AG20443 (cell line): Measurements from ENCODE around the gene LCE5A.
"Not testable (repeated sequence)": the region's sequence is repeated elsewhere in the genome, so short reads cannot be mapped to it uniquely, and the experiment has no call there.

Source experiments
- DNase-seq: peaks from one replicate; pipeline ENCODE4 v3.0.0; 2012; ENCODE audit warnings: low spot score, mixed read lengths

The LCE5A gene

GRCh38 chr1:152510503-152510902, at the start of gene LCE5A:
TSS of gene LCE5A (plus strand) at chr1:152510803. CDS start at chr1:152511535, 732 bp downstream.
- DNase-seq: no peak

GRCh38 chr1:152461544-152461943, 49.1 kb upstream of the LCE5A start:
- DNase-seq: peak; percentile 61

GRCh38 chr1:152462636-152463035, 48.0 kb upstream of the LCE5A start:
- no peak for DNase-seq

GRCh38 chr1:152466217-152466616, 44.4 kb upstream of the LCE5A start:
- DNase-seq: no peak

- peak; percentile 44 for DNase-seq
These were observed 36.6 kb upstream of the LCE5A start for GRCh38 chr1:152473887-152474537.

GRCh38 chr1:152479792-152480595, 30.6 kb upstream of the LCE5A start:
- peak; percentile 69 for DNase-seq

- no peak for DNase-seq
These were observed 28.5 kb upstream of the LCE5A start for GRCh38 chr1:152481869-152482664.

- DNase-seq: peak; percentile 41
These were observed 24.1 kb upstream of the LCE5A start for GRCh38 chr1:152486400-152487006.

GRCh38 chr1:152487871-152488270, 22.7 kb upstream of the LCE5A start:
- no peak for DNase-seq

- not testable (repeated sequence) for DNase-seq
These were observed 19.1 kb upstream of the LCE5A start for GRCh38 chr1:152491537-152491936.

GRCh38 chr1:152495066-152495675, 15.4 kb upstream of the LCE5A start:
- DNase-seq: no peak

- peak; percentile 44 for DNase-seq
These were observed 13.3 kb upstream of the LCE5A start for GRCh38 chr1:152497273-152497672.

- DNase-seq: no peak
These were observed 8.9 kb upstream of the LCE5A start for GRCh38 chr1:152501704-152502103.

- DNase-seq: peak; percentile 71
These were observed 8.0 kb upstream of the LCE5A start for GRCh38 chr1:152502496-152503180.

GRCh38 chr1:152505083-152505482, 5.5 kb upstream of the LCE5A start:
- no peak for DNase-seq

- DNase-seq: no peak
These were observed 3.6 kb upstream of the LCE5A start for GRCh38 chr1:152506899-152507498.

GRCh38 chr1:152511596-152511995, 993 bp downstream of the LCE5A start:
- DNase-seq: no peak

GRCh38 chr1:152513081-152513480, 2.5 kb downstream of the LCE5A start:
- no peak for DNase-seq

- DNase-seq: no peak
These were observed 4.3 kb downstream of the LCE5A start for GRCh38 chr1:152514715-152515433.

GRCh38 chr1:152515434-152515783, 4.8 kb downstream of the LCE5A start:
- peak; percentile 61 for DNase-seq
